Measurements from ENCODE around the gene SPRY4.
"Not testable (repeated sequence)": the region's sequence is repeated elsewhere in the genome, so short reads cannot be mapped to it uniquely, and the experiment has no call there.

Gene SPRY4

DNA sequence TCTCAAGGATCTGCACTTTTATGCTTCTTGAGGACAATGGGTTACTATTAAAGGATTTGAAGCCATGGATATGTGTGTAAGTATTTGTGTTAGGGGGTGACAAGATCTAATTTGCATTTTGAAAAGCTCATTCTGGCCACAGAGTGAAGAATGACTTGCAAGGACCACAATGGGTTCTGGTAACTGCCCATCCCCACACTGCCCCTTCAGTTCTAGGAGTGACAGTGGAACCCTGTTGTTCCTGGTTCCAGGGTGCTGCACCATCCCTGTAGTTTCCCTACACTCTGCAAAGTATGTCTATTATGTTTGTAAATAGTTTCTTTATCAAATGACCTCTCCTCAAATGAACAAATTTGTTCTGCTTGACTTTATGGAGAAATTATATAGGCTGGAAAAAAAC lies 9.7 kb upstream of the SPRY4 start:
- DNase-seq (ENCODE audit: low spot score) (no peak), FAIRE-seq (no peak)

- FAIRE-seq; DNase-seq (ENCODE audit: low spot score): not testable (repeated sequence)
These were observed 8.9 kb upstream of the SPRY4 start for GRCh38 chr5:142333749-142334148.

DNA sequence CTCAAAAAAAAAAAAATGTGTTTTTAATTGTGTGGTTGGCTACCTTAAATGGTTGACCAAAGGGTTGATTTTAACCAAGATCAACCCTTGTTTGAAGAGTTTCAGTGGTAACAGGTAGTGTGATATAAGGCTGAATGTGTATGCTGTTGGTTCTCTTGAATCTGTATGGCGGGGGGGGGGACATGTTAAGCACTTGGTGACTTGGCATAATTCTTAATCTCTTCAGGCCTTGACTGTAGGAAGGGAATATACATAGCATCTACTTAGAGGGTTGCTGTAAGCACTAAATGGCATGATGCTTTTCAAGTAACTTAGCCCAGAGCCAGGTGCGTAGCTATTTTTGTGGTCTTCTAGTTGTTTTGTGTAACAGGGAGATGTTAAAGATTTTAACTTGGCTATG lies 5.6 kb upstream of the SPRY4 start:
- DNase-seq (ENCODE audit: low spot score) (no peak), FAIRE-seq (no peak)

DNA sequence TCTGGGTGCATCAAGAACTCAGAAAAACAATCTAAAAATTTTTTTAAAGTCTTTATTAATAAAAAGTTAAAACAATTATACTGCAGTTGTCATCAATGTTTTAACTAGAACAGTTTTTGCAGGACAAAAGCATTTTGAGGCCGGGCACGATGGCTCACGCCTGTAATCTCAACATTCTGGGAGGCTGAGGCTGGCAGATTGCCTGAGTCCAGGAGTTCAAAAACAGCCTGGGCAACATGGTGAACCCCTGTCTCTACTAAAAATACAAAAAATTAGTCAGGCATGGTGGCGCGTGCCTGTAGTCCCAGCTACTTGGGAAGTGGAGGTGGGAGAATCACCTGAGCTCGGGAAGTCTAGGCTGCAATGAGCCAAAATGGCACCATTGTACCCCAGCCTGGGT lies 5.2 kb upstream of the SPRY4 start:
- DNase-seq (ENCODE audit: low spot score) (no peak), FAIRE-seq (no peak)

DNA sequence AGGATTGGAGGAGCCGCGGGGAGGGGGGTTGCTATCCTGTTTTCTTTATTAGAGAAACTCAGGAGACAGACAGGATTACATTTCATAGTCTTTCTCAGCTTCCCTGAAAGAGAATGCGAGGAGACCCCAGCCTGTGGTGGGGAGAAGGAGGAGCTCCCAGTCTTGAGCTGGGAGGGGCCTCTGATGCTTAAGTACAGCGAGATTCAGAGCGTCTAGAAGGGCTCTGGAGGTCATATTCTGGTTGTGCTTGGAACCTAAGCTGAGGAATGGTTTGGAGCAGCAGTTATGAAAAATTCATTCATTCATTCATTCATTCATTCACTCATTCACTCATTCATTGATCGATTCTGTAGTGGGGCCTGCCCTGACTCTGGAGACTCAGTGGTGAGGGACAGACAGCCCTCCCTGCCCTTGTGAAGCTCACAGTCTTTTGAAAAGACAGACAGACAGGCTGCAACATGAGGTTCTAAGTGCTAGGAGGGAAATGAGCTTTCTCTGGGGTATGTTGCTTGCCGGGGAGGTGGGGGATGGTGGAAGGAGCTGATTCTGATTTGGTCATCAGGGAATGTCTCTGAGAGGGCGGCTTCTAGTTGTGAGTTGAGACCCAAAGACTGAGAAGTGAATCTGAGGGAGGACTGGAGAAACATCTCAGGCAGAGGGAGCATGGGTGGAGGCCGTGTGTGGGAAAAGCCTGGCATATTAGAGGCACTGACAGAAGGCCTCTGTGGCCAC lies 2.5 kb upstream of the SPRY4 start:
- DNase-seq (ENCODE audit: low spot score), result no peak
- no peak for FAIRE-seq

- DNase-seq (ENCODE audit: low spot score) (no peak), FAIRE-seq (no peak)
These were observed 1.7 kb upstream of the SPRY4 start for GRCh38 chr5:142326480-142326938.

GRCh38 chr5:142325725-142326479 lies 1.1 kb upstream of the SPRY4 start:
- FAIRE-seq, result no peak
- DNase-seq (ENCODE audit: low spot score), result no peak

DNA sequence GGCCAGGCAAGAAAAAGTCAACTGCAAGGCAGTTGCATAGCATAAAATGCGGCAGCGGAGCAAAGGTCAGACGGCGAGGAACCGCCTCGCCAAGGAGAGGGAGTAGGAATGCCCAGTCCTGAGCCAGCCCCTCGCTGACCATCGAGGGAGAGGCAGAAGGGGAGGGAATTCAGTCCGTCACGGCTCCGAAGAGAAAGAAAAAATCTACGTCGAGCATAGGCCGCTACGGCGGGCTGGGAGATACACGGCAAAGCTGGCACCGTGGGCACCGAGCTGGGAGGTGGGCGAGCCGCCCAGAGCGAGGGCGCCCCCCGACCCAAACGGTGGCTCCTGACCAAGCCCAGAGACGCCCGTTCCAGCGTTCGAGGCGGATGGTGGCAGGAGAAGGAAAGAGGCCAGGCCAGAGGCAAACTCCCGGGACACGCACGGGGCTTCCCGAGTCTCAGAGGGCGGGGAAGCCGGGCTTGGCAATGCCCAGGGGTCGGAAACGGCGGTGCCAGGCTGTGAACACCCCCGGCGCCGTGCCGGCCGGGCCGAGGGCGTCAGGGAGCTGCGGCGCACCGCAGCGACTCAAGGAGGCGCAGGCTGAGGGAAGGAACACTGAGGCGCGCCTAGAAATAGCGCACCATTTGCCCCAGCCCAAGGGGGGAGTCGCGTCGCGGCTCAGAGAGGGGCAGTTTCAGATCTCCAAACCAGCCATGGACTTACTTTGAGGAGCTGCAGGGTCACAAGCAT lies 518 bp downstream of the SPRY4 start:
- FAIRE-seq (no peak), DNase-seq (ENCODE audit: low spot score) (no peak)

GRCh38 chr5:142323480-142324135 lies 1.2 kb downstream of the SPRY4 start:
- DNase-seq (ENCODE audit: low spot score), result no peak

GRCh38 chr5:142322747-142323479 lies 1.9 kb downstream of the SPRY4 start:
- FAIRE-seq, result no peak
- DNase-seq (ENCODE audit: low spot score), result no peak

More at GRCh38 chr5:142323480-142324135, 1.2 kb downstream of the SPRY4 start:
- FAIRE-seq, result no peak

DNA sequence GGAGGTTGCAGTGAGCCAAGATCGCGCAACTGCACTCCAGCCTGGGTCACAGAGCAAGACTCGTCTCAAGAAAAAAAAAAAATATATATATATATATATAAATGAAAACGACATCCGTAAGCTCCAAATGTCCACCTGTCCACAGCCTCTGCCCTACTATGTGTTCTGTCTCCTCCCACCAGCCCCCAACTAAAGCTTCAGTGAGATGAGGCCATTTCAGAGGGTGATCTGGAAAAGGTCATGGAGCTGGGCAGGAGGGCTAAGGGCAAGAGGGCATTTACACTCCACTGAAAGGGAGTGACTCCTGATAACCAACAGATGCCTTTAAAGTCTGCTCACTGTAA lies 2.4 kb downstream of the SPRY4 start:
- FAIRE-seq (no peak), DNase-seq (ENCODE audit: low spot score) (no peak)

GRCh38 chr5:142320851-142321560 lies 3.8 kb downstream of the SPRY4 start:
- FAIRE-seq (no peak), DNase-seq (ENCODE audit: low spot score) (no peak)

GRCh38 chr5:142320430-142320738 lies 4.4 kb downstream of the SPRY4 start:
- DNase-seq (ENCODE audit: low spot score) (no peak), FAIRE-seq (no peak)

DNA sequence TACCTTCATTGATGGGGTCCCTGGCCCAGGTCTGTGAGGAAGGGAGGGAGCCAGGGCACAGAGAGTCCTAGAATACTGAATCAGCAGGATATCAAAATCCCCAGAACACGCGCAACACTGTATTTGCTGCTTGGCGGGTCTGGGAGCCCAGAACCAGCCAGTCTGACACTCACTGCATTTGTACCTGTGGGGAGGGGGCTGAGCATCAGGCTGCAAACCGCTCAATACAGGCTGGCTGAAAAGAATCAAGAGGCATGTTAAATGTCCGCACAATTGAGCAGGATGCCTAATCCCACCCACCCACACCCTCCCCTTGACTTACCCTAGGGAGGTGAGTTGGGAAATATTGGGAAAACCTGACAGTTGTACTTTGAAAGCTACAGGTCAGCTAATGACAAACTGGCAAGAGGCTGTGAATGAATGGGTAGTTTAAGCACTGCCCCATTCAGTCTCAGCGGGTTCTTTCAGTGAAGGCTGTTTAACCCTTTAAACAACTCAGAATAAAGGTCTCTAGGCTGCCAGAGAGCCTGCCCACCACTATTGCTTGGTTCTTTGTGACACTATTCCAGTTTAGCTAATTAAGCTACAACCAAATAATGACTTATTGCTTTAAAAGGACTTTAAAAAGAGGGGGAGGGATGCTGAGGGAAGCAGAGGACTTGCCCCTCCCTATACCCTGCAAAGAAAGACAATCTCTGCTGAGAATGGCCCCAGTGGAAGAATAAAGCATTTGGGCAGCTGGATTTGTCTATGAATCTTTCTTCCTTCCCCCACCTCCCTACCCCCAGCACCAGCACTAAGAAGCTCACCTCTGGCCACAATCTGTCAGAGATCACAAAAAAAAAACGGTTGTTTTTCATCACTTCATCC lies 5.0 kb downstream of the SPRY4 start:
- FAIRE-seq (no peak), DNase-seq (ENCODE audit: low spot score) (no peak)

DNA sequence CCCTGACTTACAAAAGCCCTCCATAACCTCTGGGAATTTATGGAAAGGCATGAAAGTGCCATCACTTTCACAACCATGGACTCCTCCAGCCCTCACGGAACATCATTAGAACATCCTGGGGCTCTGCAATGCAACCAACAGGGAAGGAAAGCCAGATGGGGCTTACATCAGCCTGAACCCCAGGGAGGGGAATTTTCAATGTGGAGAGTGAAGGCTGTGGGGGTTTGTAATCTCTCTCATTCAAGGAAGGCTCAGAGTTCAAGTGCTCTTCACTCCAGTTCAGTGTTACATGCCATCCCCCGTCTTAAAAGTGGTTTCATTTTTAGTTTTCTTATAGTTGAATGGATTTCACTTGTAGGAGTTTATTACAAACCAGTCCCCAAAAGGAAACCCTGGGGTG lies 5.7 kb downstream of the SPRY4 start:
- FAIRE-seq (no peak), DNase-seq (ENCODE audit: low spot score) (no peak)

DNA sequence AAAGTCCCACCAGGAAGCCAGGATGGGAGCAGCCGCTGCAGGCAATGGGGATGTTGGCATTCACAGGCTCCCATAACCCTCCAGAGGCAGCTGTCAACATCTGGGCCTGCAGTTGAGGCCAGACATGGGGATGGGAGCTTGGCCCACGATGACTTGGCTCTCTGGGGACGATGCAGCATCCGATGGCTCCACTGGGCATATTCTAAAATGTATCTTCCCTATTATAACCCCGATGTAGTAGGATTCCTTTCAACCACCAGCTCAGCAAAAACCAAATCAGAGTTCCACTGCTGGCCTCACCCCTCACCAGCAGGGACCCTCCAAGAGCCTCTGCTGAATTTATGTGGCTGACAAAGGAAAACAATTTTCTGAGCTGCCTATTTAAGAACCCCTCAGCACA lies 7.1 kb downstream of the SPRY4 start:
- no peak for FAIRE-seq
- DNase-seq (ENCODE audit: low spot score), result no peak

DNA sequence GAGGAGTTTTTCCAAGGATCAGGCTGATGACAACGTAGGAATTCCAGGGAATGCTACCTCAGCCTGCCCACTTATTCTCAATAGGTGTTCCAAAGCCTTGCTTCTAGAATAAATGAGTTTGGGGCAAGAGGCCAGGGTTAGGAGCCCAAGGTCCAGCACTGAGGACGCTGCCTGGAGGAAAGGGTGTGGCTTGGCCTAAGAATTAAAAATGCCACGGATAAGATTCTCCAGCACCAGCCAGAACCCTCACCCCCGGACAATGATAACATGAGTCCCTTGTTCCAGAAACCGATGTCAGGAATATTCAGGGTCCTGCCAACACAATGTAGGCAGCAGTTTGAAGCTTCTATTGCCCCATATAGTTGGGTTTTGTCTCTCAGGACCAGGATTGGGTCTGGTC lies 7.6 kb downstream of the SPRY4 start:
- FAIRE-seq (no peak), DNase-seq (ENCODE audit: low spot score) (no peak)

DNA sequence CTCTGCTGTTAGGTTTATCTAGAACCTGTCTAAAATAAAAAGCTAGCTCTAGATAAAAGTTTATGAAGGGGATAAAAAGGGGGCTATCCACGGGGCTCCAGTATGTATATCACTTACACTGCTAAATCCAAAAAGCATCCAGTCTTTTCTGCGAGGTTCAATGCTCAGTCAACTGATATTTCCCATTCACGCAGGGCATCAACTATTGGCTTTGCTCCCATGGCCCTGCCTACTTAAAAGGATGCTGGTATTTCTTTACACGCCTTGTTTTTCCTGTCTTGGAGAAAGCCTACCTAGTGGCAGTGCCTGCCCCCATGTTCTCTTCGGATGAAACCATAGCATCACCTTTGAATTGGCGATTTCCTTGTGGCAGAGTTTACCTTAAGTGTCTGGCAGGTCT lies 8.1 kb downstream of the SPRY4 start:
- DNase-seq (ENCODE audit: low spot score) (no peak), FAIRE-seq (no peak)

DNA sequence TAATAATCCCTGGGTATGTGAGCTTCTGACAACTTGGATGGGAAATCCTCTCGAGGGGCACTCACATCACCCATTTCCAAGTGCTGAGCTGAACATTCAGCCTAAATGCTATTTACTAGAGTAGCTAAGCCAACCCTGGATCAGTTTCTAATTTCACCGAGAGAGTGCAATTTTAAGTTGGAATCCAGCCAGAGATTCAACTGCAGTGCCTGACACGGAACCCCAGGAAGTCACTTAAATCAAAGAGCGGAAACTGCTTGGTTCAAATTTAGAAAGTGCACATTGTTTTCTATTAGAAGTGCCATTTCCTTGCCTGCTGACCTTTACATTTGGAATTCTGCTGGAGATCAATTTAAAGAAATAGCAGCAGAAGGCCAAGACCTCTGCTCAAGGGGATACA lies 8.8 kb downstream of the SPRY4 start:
- DNase-seq (ENCODE audit: low spot score) (no peak), FAIRE-seq (no peak)
